DOHH2 (cell line): ENCODE data around the gene TNFRSF4.

Experiments used
- H3F3A ChIP-seq: fragments of 200-600 bp; sonication (generic), shearing (Covaris generic); 2 replicates; pipeline ENCODE4 v1.6.0; 2016; ENCODE audit warnings: antibody characterized with exemption, mild to moderate bottlenecking; ENCODE audit not compliant: control insufficient read depth, insufficient read depth
- H3K27ac ChIP-seq: fragments of 200-600 bp; sonication (generic); 2 replicates; pipeline ENCODE4 v1.5.1; 2014; ENCODE audit warnings: low read depth, mild to moderate bottlenecking, low read length, moderate library complexity
- H3K27me3 ChIP-seq: fragments of 200-600 bp; sonication (generic); 2 replicates; pipeline ENCODE4 v1.6.1; 2014; ENCODE audit warnings: mild to moderate bottlenecking, low read length, mixed read lengths; ENCODE audit not compliant: control insufficient read depth
- H3K36me3 ChIP-seq: fragments of 200-600 bp; sonication (generic); 2 replicates; pipeline ENCODE4 v1.6.1; 2014; ENCODE audit warnings: mild to moderate bottlenecking, low read length, moderate library complexity, mixed read lengths; ENCODE audit not compliant: control insufficient read depth
- H3K4me1 ChIP-seq: fragments of 200-600 bp; sonication (generic); 2 replicates; pipeline ENCODE4 v1.6.1; 2014; ENCODE audit warnings: mild to moderate bottlenecking, low read length, mixed read lengths; ENCODE audit not compliant: control insufficient read depth
- H3K4me2 ChIP-seq: fragments of 200-600 bp; sonication (generic); 2 replicates; pipeline ENCODE4 v1.6.0; 2014; ENCODE audit warnings: mild to moderate bottlenecking, low read length, moderate library complexity
- H3K4me3 ChIP-seq: fragments of 200-600 bp; sonication (generic); 2 replicates; pipeline ENCODE4 v1.5.1; 2014; ENCODE audit warnings: mild to moderate bottlenecking, low read length, mixed read lengths
- H3K79me2 ChIP-seq: fragments of 200-600 bp; sonication (generic); 2 replicates; pipeline ENCODE4 v1.6.1; 2014; ENCODE audit warnings: mild to moderate bottlenecking, low read length, mixed read lengths; ENCODE audit not compliant: control insufficient read depth
- H3K9me2 ChIP-seq: fragments of 200-600 bp; sonication (generic); replicated peaks from 2 replicates; pipeline ENCODE4 v1.6.1; 2014; ENCODE audit warnings: mild to moderate bottlenecking, low read length, mixed read lengths; ENCODE audit not compliant: control insufficient read depth
- H3K9me3 ChIP-seq: fragments of 200-600 bp; sonication (generic); 2 replicates; pipeline ENCODE4 v1.6.1; 2014; ENCODE audit warnings: antibody characterized with exemption, low read length, mixed read lengths; ENCODE audit not compliant: control insufficient read depth, insufficient read depth
- H4K20me1 ChIP-seq: fragments of 200-600 bp; sonication (generic); 2 replicates; pipeline ENCODE4 v1.6.0; 2014; ENCODE audit warnings: low read depth, mild to moderate bottlenecking, antibody characterized with exemption, low read length, moderate library complexity; ENCODE audit not compliant: control insufficient read depth, insufficient read depth
- CTCF ChIP-seq: fragments of 200-600 bp; sonication (generic); IDR thresholded peaks from one replicate; pipeline ENCODE4 v1.5.1; 2014; ENCODE audit warnings: antibody characterized with exemption, mild to moderate bottlenecking, low read depth, low read length; ENCODE audit not compliant: poor library complexity, severe bottlenecking
- EZH2phosphoT487 ChIP-seq: fragments of 200-600 bp; sonication (generic); IDR thresholded peaks from 2 replicates; pipeline ENCODE4 v1.6.1; 2017; ENCODE audit warnings: borderline replicate concordance, mild to moderate bottlenecking, antibody characterized with exemption, low read length, moderate library complexity, mixed read lengths

The TNFRSF4 gene

GRCh38 chr1:1165485-1165884 is 48.5 kb downstream of the TNFRSF4 start:
- Histone ChIP-seq H3K4me2 (no peak overlapping the region), H3K27ac (no peak overlapping the region), H3K4me1 (peaks cover 13% of the 10 kb centered on the region), H3K36me3 (no peaks in the 10 kb centered on the region), H3K79me2 (no peaks in the 10 kb centered on the region), H3K9me3 (no peaks in the 10 kb centered on the region), H3K4me3 (no peak overlapping the region), H3F3A (no peaks in the 10 kb centered on the region), H4K20me1 (no peaks in the 10 kb centered on the region), H3K9me2 (no peaks in the 10 kb centered on the region), H3K27me3 (peaks cover 21% of the 10 kb centered on the region)
- TF ChIP-seq CTCF (no peak), EZH2phosphoT487 (no peak)

GRCh38 chr1:1164701-1165451 is 49.1 kb downstream of the TNFRSF4 start:
- Histone ChIP-seq H3K4me2 (no peak overlapping the region), H3K4me1 (peaks cover 6% of the 10 kb centered on the region), H3K36me3 (no peaks in the 10 kb centered on the region), H3K4me3 (no peak overlapping the region), H3F3A (no peaks in the 10 kb centered on the region), H3K27ac (no peak overlapping the region), H3K9me2 (no peaks in the 10 kb centered on the region), H3K27me3 (peaks cover 15% of the 10 kb centered on the region), H3K79me2 (no peaks in the 10 kb centered on the region), H4K20me1 (no peaks in the 10 kb centered on the region), H3K9me3 (no peaks in the 10 kb centered on the region)
- no peak for TF ChIP-seq CTCF
- no peak for TF ChIP-seq EZH2phosphoT487

GRCh38 chr1:1164361-1164700 is 49.6 kb downstream of the TNFRSF4 start:
- Histone ChIP-seq H4K20me1 (no peaks in the 10 kb centered on the region), H3K36me3 (no peaks in the 10 kb centered on the region), H3F3A (0 out of 2 replicates have a peak, but pooled peaks cover 1% of the 10 kb centered on the region), H3K9me3 (no peaks in the 10 kb centered on the region), H3K4me1 (peaks cover 1% of the 10 kb centered on the region), H3K27me3 (peaks cover 10% of the 10 kb centered on the region), H3K4me3 (no peak overlapping the region), H3K9me2 (no peaks in the 10 kb centered on the region), H3K27ac (no peak overlapping the region), H3K79me2 (no peaks in the 10 kb centered on the region), H3K4me2 (no peak overlapping the region)
- TF ChIP-seq EZH2phosphoT487, result no peak
- no peak for TF ChIP-seq CTCF
